Astrocyte (in vitro differentiated cells and primary cell): Measurements from ENCODE around the gene SPTBN2. TPM values are rescaled to one million over a fixed set of nuclear protein-coding genes. Genes with fewer than 3 reads are reported as not detected.

ENCODE experiments used
- DNase-seq: peaks from one replicate; pipeline ENCODE4 v3.0.0-alpha.2; 2010; ENCODE audit warnings: low read depth
- FAIRE-seq: peaks from 2 replicates; lab custom pipeline; 2011; peaks lifted over from hg19 to GRCh38; lab: Jason Lieb, UNC
- H2AFZ ChIP-seq: 2 replicates; pipeline ENCODE4 v1.6.0; 2012; ENCODE audit warnings: low read depth, low read length, inconsistent platforms
- H3K27ac ChIP-seq: 2 replicates; pipeline ENCODE4 v1.5.1; 2011; ENCODE audit warnings: low read depth, low read length, inconsistent platforms
- H3K27me3 ChIP-seq: 2 replicates; pipeline ENCODE4 v1.6.0; 2011; ENCODE audit warnings: low read length, inconsistent platforms; ENCODE audit not compliant: insufficient read depth
- H3K36me3 ChIP-seq: 2 replicates; pipeline ENCODE4 v1.5.1; 2011; ENCODE audit warnings: low read length, inconsistent platforms; ENCODE audit not compliant: insufficient read depth
- H3K4me1 ChIP-seq: 2 replicates; pipeline ENCODE4 v1.5.1; 2011; ENCODE audit warnings: low read length, inconsistent platforms; ENCODE audit not compliant: insufficient read depth
- H3K4me2 ChIP-seq: 2 replicates; pipeline ENCODE4 v1.6.0; 2012; ENCODE audit warnings: low read length, inconsistent platforms
- H3K4me3 ChIP-seq: 2 replicates; pipeline ENCODE4 v1.5.1; 2011; ENCODE audit warnings: low read depth, mild to moderate bottlenecking, low read length, inconsistent platforms; ENCODE audit not compliant: insufficient read depth
- H3K79me2 ChIP-seq: 2 replicates; pipeline ENCODE4 v1.6.0; 2012; ENCODE audit warnings: mild to moderate bottlenecking, low read length, inconsistent platforms; ENCODE audit not compliant: insufficient read depth
- H3K9ac ChIP-seq: 2 replicates; pipeline ENCODE4 v1.6.0; 2012; ENCODE audit warnings: mild to moderate bottlenecking, low read length, inconsistent platforms
- H3K9me3 ChIP-seq: 2 replicates; pipeline ENCODE4 v1.5.1; 2012; ENCODE audit warnings: low read depth, mild to moderate bottlenecking, low read length, inconsistent platforms; ENCODE audit not compliant: insufficient read depth
- H4K20me1 ChIP-seq: 2 replicates; pipeline ENCODE4 v1.6.0; 2012; ENCODE audit warnings: low read length, inconsistent platforms; ENCODE audit not compliant: insufficient read depth
- H3K27ac Mint-ChIP-seq: one replicate; pipeline ENCODE4 v1.8.0; 2021; ENCODE audit warnings: mild to moderate bottlenecking, mixed read lengths; ENCODE audit not compliant: unreplicated experiment
- H3K27me3 Mint-ChIP-seq: one replicate; pipeline ENCODE4 v1.8.0; 2021; ENCODE audit warnings: low read depth, mixed read lengths; ENCODE audit not compliant: unreplicated experiment
- H3K36me3 Mint-ChIP-seq: one replicate; pipeline ENCODE4 v1.8.0; 2021; ENCODE audit warnings: low read depth, mixed read lengths; ENCODE audit not compliant: unreplicated experiment
- H3K4me1 Mint-ChIP-seq: one replicate; pipeline ENCODE4 v1.8.0; 2021; ENCODE audit warnings: low read depth, mixed read lengths; ENCODE audit not compliant: unreplicated experiment
- H3K4me3 Mint-ChIP-seq: one replicate; pipeline ENCODE4 v1.8.0; 2021; ENCODE audit warnings: mild to moderate bottlenecking, moderate library complexity, mixed read lengths; ENCODE audit not compliant: unreplicated experiment
- H3K9me3 Mint-ChIP-seq: one replicate; pipeline ENCODE4 v1.8.0; 2021; ENCODE audit warnings: mild to moderate bottlenecking, mixed read lengths; ENCODE audit not compliant: unreplicated experiment
- EZH2 ChIP-seq: IDR thresholded peaks from 2 replicates; pipeline ENCODE4 v1.6.1; 2012; ENCODE audit warnings: mild to moderate bottlenecking, low read length, inconsistent platforms; ENCODE audit not compliant: insufficient read depth
- total RNA-seq: library from RNA; stranded (reverse); gene quantifications from 2 replicates; pipeline ENCODE4 v1.2.1, GENCODE V29; 2021
- TF ChIP-seq, protein P1 (sequence below): IDR thresholded peaks from 2 replicates; pipeline ENCODE4 v1.5.1; 2011; ENCODE audit warnings: low read depth, mild to moderate bottlenecking, inconsistent platforms, low read length, moderate library complexity; ENCODE audit not compliant: insufficient read depth

SPTBN2 gene
- total RNA-seq, 1 donor from 2014 or later = 18.2 TPM

DNA sequence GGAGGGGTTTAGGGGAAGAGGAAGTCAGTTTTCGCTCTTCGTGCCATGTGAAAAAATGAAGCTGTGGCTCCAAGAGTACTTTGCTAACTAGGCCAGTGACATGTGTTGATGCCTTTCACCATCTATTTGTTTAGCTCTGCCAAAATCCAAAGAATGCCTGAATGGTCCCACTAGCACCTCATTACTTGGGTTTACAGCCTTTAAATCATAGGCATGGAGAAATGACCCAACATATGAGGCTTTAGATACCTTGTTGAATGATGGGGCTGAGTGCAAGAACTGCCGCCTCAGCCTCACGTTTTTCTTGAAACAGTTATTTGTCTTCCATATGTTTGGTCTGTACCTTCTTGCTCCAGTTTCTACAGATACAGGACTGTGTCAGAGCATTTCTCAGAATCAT, 82.2 kb downstream of the SPTBN2 start:
- Mint-ChIP-seq H3K4me1 (peaks cover 45% of the 10 kb centered on the region), H3K4me3 (no peak overlapping the region), H3K9me3 (no peaks in the 10 kb centered on the region), H3K27me3 (no peaks in the 10 kb centered on the region), H3K36me3 (peaks cover 39% of the 10 kb centered on the region), H3K27ac (no peak overlapping the region)
- H3K9ac ChIP-seq = no peak overlapping the region
- no peaks in the 10 kb centered on the region for H3K9me3 ChIP-seq
- no peak overlapping the region for H3K4me3 ChIP-seq
- H3K4me1 ChIP-seq = peaks cover 19% of the 10 kb centered on the region
- H3K27me3 ChIP-seq = no peaks in the 10 kb centered on the region
- H3K79me2 ChIP-seq = peaks cover 94% of the 10 kb centered on the region
- no peak overlapping the region for H2AFZ ChIP-seq
- H3K4me2 ChIP-seq = no peak overlapping the region
- H3K27ac ChIP-seq = no peak overlapping the region
- FAIRE-seq (no peak), DNase-seq (no peak)
- H4K20me1 ChIP-seq = peaks cover 93% of the 10 kb centered on the region
- TF ChIP-seq EZH2 = no peak
- TF ChIP-seq, protein P1, sequence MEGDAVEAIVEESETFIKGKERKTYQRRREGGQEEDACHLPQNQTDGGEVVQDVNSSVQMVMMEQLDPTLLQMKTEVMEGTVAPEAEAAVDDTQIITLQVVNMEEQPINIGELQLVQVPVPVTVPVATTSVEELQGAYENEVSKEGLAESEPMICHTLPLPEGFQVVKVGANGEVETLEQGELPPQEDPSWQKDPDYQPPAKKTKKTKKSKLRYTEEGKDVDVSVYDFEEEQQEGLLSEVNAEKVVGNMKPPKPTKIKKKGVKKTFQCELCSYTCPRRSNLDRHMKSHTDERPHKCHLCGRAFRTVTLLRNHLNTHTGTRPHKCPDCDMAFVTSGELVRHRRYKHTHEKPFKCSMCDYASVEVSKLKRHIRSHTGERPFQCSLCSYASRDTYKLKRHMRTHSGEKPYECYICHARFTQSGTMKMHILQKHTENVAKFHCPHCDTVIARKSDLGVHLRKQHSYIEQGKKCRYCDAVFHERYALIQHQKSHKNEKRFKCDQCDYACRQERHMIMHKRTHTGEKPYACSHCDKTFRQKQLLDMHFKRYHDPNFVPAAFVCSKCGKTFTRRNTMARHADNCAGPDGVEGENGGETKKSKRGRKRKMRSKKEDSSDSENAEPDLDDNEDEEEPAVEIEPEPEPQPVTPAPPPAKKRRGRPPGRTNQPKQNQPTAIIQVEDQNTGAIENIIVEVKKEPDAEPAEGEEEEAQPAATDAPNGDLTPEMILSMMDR = no peak
- peaks cover 64% of the 10 kb centered on the region for H3K36me3 ChIP-seq

DNA sequence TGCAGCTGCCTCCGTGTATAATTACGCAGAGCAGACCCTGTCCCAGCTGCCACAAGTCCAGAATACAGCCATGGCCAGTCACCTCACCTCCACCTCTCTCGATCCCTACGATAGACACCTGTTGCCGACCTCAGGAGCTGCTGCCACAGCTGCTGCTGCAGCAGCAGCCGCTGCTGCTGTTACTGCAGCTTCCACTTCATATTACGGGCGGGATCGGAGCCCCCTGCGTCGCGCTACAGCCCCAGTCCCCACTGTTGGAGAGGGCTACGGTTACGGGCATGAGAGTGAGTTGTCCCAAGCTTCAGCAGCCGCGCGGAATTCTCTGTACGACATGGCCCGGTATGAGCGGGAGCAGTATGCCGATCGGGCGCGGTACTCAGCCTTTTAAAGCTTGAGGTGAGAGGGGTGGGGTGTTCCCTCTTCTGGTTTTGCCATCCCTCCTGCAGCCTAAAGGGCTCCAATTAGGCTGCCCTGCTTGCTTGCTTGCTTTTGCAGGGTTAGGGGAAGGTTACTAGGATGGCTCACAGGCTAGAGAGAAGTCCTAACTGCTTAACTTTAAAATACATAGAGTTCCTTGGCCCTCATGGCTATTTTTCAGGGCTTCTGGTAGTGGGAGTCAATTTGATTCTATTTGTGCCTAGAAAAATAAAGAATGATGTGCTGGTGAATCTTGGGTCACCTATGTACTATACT, 85.1 kb downstream of the SPTBN2 start:
- Histone ChIP-seq H4K20me1 (peaks cover 98% of the 10 kb centered on the region), H3K36me3 (peaks cover 67% of the 10 kb centered on the region)

More for the DNA sequence above, 85.1 kb downstream of the SPTBN2 start:
- Histone ChIP-seq H3K79me2 (peaks cover 99% of the 10 kb centered on the region), H3K4me1 (peaks cover 39% of the 10 kb centered on the region), H3K9ac (no peak overlapping the region), H3K27ac (no peak overlapping the region), H3K27me3 (no peaks in the 10 kb centered on the region), H2AFZ (no peak overlapping the region), H3K4me2 (peak overlapping the region; percentile 96), H3K9me3 (no peaks in the 10 kb centered on the region), H3K4me3 (no peak overlapping the region)
- DNase-seq (no peak), FAIRE-seq (no peak)
- Mint-ChIP-seq H3K27me3 (no peaks in the 10 kb centered on the region), H3K4me3 (peak overlapping the region; percentile 99), H3K9me3 (no peaks in the 10 kb centered on the region), H3K4me1 (peaks cover 50% of the 10 kb centered on the region), H3K27ac (peak overlapping the region; percentile 36), H3K36me3 (peaks cover 32% of the 10 kb centered on the region)
- TF ChIP-seq, protein P1 = no peak
